K562 (cell line): ENCODE results near the gene TSPAN13. TPM values are rescaled to one million over a fixed set of nuclear protein-coding genes. Genes with fewer than 3 reads are reported as not detected.

ENCODE experiments used
- NCOR1 ChIP-seq: fragments of 450-650 bp; IDR thresholded peaks from 2 replicates; pipeline ENCODE4 v1.6.1; 2016; ENCODE audit warnings: mild to moderate bottlenecking, moderate library complexity
- POLR2AphosphoS5 ChIP-seq: IDR thresholded peaks from 2 replicates; pipeline ENCODE4 v1.6.1; 2011; ENCODE audit warnings: mild to moderate bottlenecking, low read depth, low read length, moderate library complexity; ENCODE audit not compliant: control insufficient read depth, insufficient read depth
- POLR2G ChIP-seq: fragments of 200-400 bp; formaldehyde crosslinking; IDR thresholded peaks from 2 replicates; pipeline ENCODE4 v1.6.1; 2017; ENCODE audit warnings: low read depth, mild to moderate bottlenecking, antibody characterized with exemption, low read length, moderate library complexity
- PTBP1 ChIP-seq: fragments of 200-400 bp; formaldehyde crosslinking; IDR thresholded peaks from 2 replicates; pipeline ENCODE4 v1.6.1; 2017; ENCODE audit warnings: low read depth, low read length
- RBM25 ChIP-seq: fragments of 200-400 bp; formaldehyde crosslinking; IDR thresholded peaks from 2 replicates; pipeline ENCODE4 v1.6.1; 2018; ENCODE audit warnings: low read length, low read depth, moderate library complexity; ENCODE audit not compliant: severe bottlenecking
- SMARCA4 ChIP-seq: fragments of 450-650 bp; IDR thresholded peaks from 2 replicates; pipeline ENCODE4 v1.6.1; 2016
- TFAP4 ChIP-seq: sonication (generic); formaldehyde crosslinking; IDR thresholded peaks from 2 replicates; pipeline ENCODE4 v1.8.0; 2022; ENCODE audit warnings: missing genetic modification reagents, mild to moderate bottlenecking, moderate library complexity, borderline replicate concordance
- ZMIZ1 ChIP-seq, 2 experiments: fragments of 150-350 bp in 1 of 2; IDR thresholded peaks; 2 replicates each; pipeline ENCODE4 v1.6.1; 2012 to 2016; ENCODE audit warnings: low read depth in 2 of 2, low read length in 2 of 2, mild to moderate bottlenecking in 1 of 2, moderate library complexity in 1 of 2
- ZNF184 ChIP-seq: sonication (generic); formaldehyde crosslinking; IDR thresholded peaks from 2 replicates; pipeline ENCODE4 v1.5.0; 2020; ENCODE audit warnings: missing genetic modification reagents
- ZNF644 ChIP-seq: fragments of 200-800 bp; sonication (Bioruptor generic); IDR thresholded peaks from 2 replicates; pipeline ENCODE4 v1.6.1; 2016; ENCODE audit warnings: low read depth, missing genetic modification characterization, missing compliant biosample characterization
- polyA plus RNA-seq, 8 experiments: library from polyadenylated mRNA; depleted of rRNA in 4 of 8; stranded (reverse) in 5 of 8; unstranded in 3 of 8; fragments of >200 nt; fragmentation: Nextera tagmentation in 2 of 8; fragmentation: Illumina TruSeq in 1 of 8; extraction: Ambion mirVana in 2 of 8; extraction: Trizol in 1 of 8; gene quantifications; 2 replicates each; pipeline versions ENCODE4 v1.2.1 to v1.2.3, GENCODE V29; 2011 to 2014; ENCODE audit warnings: inconsistent platforms in 1 of 8, missing spikeins in 1 of 8
- total RNA-seq, 7 experiments: library from RNA; depleted of rRNA in 6 of 7; stranded (reverse); fragments of >200 nt in 6 of 7; fragmentation: Illumina TruSeq in 2 of 7; extraction: Trizol in 2 of 7; gene quantifications; 2 replicates each; pipeline versions ENCODE4 v1.2.1 to v1.2.3, GENCODE V29; 2011 to 2021; ENCODE audit warnings: low replicate concordance in 1 of 7
- TF ChIP-seq, protein P1 (sequence below): IDR thresholded peaks from 2 replicates; pipeline ENCODE4 v1.6.1; 2011; ENCODE audit warnings: borderline replicate concordance, low read depth, mild to moderate bottlenecking, moderate library complexity, low read length; ENCODE audit not compliant: insufficient read depth, poor library complexity, severe bottlenecking
- TF ChIP-seq, protein P2 (sequence below), 2 experiments: fragments of 200-800 bp in 1 of 2; sonication (Bioruptor generic) in 1 of 2; sonication (generic) in 1 of 2; formaldehyde crosslinking in 1 of 2; IDR thresholded peaks in 1 of 2; conservative IDR thresholded peaks in 1 of 2; 2 replicates each; pipeline versions ENCODE4 v1.5.0 to v1.6.1; 2016 to 2020; ENCODE audit warnings: missing compliant biosample characterization in 1 of 2, missing genetic modification characterization in 1 of 2, missing genetic modification reagents in 1 of 2
- TF ChIP-seq, protein P3 (sequence below): sonication (generic); IDR thresholded peaks from 2 replicates; pipeline ENCODE4 v1.6.1; 2016
- TF ChIP-seq, protein P4 (sequence below): fragments of 450-650 bp; IDR thresholded peaks from one replicate; pipeline ENCODE4 v1.6.1; 2018; ENCODE audit warnings: mild to moderate bottlenecking, moderate library complexity; ENCODE audit not compliant: partially characterized antibody

Gene TSPAN13
- total and polyA plus RNA-seq, 9 of the 15 experiments (the other 6 are each of a cell fraction or from before 2014, with no cell fraction given) = 7.8 to 46.3 (median 20.0) TPM

DNA sequence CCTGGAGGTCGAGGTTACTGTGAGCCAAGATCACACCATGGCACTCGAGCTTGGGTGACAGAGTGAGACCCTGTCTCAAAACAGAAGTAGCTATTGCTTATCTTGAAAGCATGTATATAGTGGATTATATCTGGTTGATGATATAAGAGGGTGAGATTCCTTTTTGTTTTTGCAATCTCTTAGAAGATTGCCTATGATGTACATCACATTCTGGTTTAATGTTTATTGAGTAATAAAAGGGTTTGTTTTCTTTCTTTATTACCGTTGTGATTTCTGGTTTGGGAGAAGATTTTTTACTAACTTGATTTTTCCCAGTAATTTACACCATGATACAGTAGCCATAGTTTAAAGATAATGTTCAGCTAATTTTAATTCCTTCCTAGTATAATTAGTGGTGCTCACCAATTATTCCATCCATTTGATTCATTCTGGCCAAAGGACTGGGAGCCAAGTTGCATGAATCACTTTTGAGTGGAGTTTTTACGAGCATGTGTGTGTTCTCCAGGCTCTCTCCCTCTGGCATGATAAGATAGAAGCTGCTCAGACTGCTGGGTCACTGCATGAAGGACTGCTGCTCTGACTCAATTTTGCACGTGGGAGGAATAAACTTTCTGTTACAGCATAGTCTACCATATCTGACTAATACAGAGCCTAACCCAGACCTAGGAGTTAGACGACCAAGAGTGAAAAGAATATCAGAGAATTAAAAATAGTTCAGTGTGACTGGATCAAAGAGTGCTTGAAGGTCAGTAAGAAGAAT is 13.5 kb upstream of the TSPAN13 start (continued):
- TF ChIP-seq POLR2AphosphoS5 (peak; percentile 97), ZNF184 (CRISPR knock-in tag) (no peak), POLR2G (no peak), ZNF644 (no peak), NCOR1 (peak; percentile 96), RBM25 (peak; percentile 37), SMARCA4 (peak; percentile 98), PTBP1 (no peak), TFAP4 (CRISPR knock-in tag) (peak; percentile 35; the same call in 1 of the 2 replicates), ZMIZ1 (IDR thresholded peaks at IDR 0.05; ENCODE audit: low read depth in 2 of 2, low read length in 2 of 2) (peak in 1 of 2 experiments; percentile 84; a peak in 2 of 4 replicates)
- TF ChIP-seq, protein P1, sequence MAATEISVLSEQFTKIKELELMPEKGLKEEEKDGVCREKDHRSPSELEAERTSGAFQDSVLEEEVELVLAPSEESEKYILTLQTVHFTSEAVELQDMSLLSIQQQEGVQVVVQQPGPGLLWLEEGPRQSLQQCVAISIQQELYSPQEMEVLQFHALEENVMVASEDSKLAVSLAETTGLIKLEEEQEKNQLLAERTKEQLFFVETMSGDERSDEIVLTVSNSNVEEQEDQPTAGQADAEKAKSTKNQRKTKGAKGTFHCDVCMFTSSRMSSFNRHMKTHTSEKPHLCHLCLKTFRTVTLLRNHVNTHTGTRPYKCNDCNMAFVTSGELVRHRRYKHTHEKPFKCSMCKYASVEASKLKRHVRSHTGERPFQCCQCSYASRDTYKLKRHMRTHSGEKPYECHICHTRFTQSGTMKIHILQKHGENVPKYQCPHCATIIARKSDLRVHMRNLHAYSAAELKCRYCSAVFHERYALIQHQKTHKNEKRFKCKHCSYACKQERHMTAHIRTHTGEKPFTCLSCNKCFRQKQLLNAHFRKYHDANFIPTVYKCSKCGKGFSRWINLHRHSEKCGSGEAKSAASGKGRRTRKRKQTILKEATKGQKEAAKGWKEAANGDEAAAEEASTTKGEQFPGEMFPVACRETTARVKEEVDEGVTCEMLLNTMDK = no peak
- TF ChIP-seq, protein P2, sequence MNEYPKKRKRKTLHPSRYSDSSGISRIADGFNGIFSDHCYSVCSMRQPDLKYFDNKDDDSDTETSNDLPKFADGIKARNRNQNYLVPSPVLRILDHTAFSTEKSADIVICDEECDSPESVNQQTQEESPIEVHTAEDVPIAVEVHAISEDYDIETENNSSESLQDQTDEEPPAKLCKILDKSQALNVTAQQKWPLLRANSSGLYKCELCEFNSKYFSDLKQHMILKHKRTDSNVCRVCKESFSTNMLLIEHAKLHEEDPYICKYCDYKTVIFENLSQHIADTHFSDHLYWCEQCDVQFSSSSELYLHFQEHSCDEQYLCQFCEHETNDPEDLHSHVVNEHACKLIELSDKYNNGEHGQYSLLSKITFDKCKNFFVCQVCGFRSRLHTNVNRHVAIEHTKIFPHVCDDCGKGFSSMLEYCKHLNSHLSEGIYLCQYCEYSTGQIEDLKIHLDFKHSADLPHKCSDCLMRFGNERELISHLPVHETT (CRISPR knock-in tag; conservative IDR thresholded peaks at IDR 0.05 in 1 of 2, IDR thresholded peaks at IDR 0.05 in 1 of 2) = peak in 1 of 2 experiments; percentile 74; a peak in 2 of 4 replicates
- TF ChIP-seq, protein P3, sequence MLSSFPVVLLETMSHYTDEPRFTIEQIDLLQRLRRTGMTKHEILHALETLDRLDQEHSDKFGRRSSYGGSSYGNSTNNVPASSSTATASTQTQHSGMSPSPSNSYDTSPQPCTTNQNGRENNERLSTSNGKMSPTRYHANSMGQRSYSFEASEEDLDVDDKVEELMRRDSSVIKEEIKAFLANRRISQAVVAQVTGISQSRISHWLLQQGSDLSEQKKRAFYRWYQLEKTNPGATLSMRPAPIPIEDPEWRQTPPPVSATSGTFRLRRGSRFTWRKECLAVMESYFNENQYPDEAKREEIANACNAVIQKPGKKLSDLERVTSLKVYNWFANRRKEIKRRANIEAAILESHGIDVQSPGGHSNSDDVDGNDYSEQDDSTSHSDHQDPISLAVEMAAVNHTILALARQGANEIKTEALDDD = peak; percentile 99
- TF ChIP-seq, protein P4, sequence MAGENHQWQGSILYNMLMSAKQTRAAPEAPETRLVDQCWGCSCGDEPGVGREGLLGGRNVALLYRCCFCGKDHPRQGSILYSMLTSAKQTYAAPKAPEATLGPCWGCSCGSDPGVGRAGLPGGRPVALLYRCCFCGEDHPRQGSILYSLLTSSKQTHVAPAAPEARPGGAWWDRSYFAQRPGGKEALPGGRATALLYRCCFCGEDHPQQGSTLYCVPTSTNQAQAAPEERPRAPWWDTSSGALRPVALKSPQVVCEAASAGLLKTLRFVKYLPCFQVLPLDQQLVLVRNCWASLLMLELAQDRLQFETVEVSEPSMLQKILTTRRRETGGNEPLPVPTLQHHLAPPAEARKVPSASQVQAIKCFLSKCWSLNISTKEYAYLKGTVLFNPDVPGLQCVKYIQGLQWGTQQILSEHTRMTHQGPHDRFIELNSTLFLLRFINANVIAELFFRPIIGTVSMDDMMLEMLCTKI = no peak
